Stimulated activated naive B cell treated with anti-CD40 and anti-IgM and Interleukin-4, amounts not matched to agents 10 μg/mL and 1 μg/mL and 100 μg/mL, for 72 hours (primary cell): ENCODE data around the gene FAM118A.
"Not testable (repeated sequence)": the region's sequence is repeated elsewhere in the genome, so short reads cannot be mapped to it uniquely, and the experiment has no call there.

ENCODE experiments used
- ATAC-seq, 2 donors: fragments of 150-1000 bp; cut with Tn5 transposase; replicated peaks; 2 replicates each; pipeline ENCODE4 v1.10.0; 2021; ENCODE audit warnings: moderate library complexity in 1 of 2
- DNase-seq: peaks from one replicate; pipeline ENCODE4 v3.0.0; 2021
- H3K27ac Mint-ChIP-seq: one replicate; pipeline ENCODE4 v1.8.0; 2022; ENCODE audit warnings: mild to moderate bottlenecking, mixed read lengths
- H3K27me3 Mint-ChIP-seq, 2 donors: one replicate each; pipeline ENCODE4 v1.8.0; 2022; ENCODE audit warnings: mixed read lengths in 2 of 2
- H3K36me3 Mint-ChIP-seq, 2 donors: one replicate each; pipeline ENCODE4 v1.8.0; 2022; ENCODE audit warnings: mixed read lengths in 2 of 2, mild to moderate bottlenecking in 1 of 2
- H3K4me1 Mint-ChIP-seq, 2 donors: one replicate each; pipeline ENCODE4 v1.8.0; 2022; ENCODE audit warnings: mixed read lengths in 2 of 2, mild to moderate bottlenecking in 1 of 2
- H3K4me3 Mint-ChIP-seq, 2 donors: one replicate each; pipeline ENCODE4 v1.8.0; 2022; ENCODE audit warnings: mild to moderate bottlenecking in 2 of 2, mixed read lengths in 2 of 2, moderate library complexity in 1 of 2
- H3K9me3 Mint-ChIP-seq, 2 donors: one replicate each; pipeline ENCODE4 v1.8.0; 2022; ENCODE audit warnings: mixed read lengths in 2 of 2, mild to moderate bottlenecking in 1 of 2

Gene FAM118A

DNA sequence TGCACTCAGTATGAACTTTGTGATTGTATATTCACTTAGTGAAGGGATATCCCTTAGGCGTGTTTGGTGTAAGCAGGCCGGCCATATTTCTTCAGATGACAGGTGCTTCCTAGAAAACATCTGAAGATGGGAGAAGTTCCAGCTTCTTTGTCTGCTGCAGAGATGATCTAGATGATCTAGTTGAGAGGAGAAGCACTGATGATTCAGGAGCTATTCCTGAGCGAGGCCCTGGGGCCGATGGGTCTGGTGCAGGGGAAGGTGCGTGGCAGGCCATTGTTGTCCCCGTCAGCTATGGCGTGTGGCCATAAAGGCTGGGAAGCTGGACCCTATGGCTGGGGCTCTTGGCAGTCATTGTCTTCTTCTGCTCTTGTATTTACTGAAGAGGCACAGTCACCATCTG is 14.0 kb downstream of the FAM118A start:
- Mint-ChIP-seq H3K36me3 (peaks cover 28 to 47% of the 10 kb centered on the region in 2 donors), H3K4me3 (no peak overlapping the region), H3K4me1 (peaks cover 18 to 39% of the 10 kb centered on the region in 2 donors)

DNA sequence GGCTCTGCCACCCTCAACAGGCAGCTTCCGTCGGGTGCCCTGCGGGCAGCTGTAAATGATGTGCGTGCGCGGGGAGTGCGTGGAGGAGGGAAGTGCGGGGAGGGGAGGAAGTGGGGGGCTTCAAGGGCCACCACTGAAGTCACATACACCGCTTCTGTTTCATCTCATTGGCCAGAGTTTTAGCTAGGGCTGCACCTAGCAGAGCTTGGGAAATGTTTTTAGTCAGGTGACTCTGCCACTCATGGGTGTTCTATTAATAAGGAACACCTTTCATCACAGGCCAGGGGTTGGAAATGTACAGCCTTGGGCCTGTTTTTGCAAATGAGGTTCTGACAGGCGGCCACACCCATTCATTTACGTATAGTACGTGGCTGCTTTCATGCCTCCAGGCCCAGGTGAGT is 14.6 kb downstream of the FAM118A start:
- peaks cover 30 to 52% of the 10 kb centered on the region in 2 donors for H3K36me3 Mint-ChIP-seq
- no peaks in the 10 kb centered on the region for H3K9me3 Mint-ChIP-seq
- DNase-seq, result no peak
- no peak overlapping the region for H3K27ac Mint-ChIP-seq
- ATAC-seq, result no peak
- no peak overlapping the region for H3K4me3 Mint-ChIP-seq
- no peaks in the 10 kb centered on the region for H3K27me3 Mint-ChIP-seq
- H3K4me1 Mint-ChIP-seq, result peaks cover 15 to 32% of the 10 kb centered on the region in 2 donors

More for the DNA sequence above, 14.0 kb downstream of the FAM118A start:
- Mint-ChIP-seq H3K27me3 (no peaks in the 10 kb centered on the region), H3K9me3 (no peaks in the 10 kb centered on the region), H3K27ac (peak overlapping the region; percentile 79)
- DNase-seq (no peak), ATAC-seq (no peak)

DNA sequence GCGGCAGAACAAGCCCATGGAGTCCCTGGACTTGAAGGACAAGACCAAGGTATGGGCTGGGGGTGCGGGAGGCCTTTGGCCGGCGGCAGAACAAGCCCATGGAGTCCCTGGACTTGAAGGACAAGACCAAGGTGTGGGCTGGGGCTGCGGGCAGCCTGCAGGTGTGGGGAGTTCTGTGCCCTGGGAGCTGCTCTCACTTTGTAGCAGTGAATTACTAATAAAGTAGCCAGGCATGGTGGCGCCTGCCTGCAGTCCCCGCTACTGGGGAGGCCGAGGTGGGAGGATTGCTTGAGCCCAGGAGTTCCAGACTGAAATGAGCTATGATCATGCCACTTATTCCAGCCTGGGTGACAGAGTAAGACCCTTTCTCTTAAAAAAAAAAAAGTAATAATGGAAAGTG is 18.5 kb downstream of the FAM118A start:
- peaks cover 38 to 70% of the 10 kb centered on the region in 2 donors for H3K36me3 Mint-ChIP-seq

DNA sequence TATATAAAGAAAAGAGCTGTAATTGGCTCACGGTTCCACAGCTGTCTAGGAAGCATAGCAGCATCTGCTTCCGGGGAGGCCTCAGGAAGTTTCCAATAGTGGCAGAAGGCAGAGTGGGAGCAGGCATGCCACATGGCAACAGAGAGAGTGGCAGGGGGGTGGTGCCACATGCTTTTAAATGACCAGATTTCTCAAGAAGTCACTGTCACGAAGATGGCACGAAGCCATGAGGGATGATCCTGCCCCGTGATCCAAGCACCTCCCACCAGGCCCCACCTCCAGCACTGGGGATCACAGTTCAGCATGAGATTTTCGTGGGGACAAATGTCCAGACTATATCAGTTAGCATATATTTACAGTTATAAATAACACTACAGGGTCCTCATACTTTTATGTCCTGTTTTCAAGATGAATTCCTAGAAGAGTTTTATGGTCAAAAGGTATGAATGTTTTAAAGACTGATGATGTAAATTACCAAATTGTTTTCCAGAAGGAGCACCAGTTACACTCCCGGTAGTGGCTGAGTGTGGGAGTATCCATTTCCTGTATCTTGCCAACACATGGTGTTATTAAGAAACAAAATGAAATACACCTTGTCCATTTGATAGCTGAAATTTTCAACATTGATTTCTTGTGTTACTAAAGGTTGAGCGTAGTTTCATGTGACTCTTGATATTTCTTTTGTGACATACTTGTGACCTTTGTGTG is 19.2 kb downstream of the FAM118A start:
- no peak for DNase-seq
- Mint-ChIP-seq H3K9me3 (no peaks in the 10 kb centered on the region), H3K27ac (peak overlapping the region; percentile 51), H3K4me1 (peaks cover 0 to 2% of the 10 kb centered on the region in 2 donors), H3K36me3 (peaks cover 31 to 63% of the 10 kb centered on the region in 2 donors), H3K4me3 (no peak overlapping the region), H3K27me3 (no peaks in the 10 kb centered on the region)
- no peak for ATAC-seq

More for the DNA sequence above, 18.5 kb downstream of the FAM118A start:
- not testable (repeated sequence) for ATAC-seq, H3K4me1 Mint-ChIP-seq, DNase-seq, H3K27me3 Mint-ChIP-seq, H3K4me3 Mint-ChIP-seq, H3K9me3 Mint-ChIP-seq, H3K27ac Mint-ChIP-seq

DNA sequence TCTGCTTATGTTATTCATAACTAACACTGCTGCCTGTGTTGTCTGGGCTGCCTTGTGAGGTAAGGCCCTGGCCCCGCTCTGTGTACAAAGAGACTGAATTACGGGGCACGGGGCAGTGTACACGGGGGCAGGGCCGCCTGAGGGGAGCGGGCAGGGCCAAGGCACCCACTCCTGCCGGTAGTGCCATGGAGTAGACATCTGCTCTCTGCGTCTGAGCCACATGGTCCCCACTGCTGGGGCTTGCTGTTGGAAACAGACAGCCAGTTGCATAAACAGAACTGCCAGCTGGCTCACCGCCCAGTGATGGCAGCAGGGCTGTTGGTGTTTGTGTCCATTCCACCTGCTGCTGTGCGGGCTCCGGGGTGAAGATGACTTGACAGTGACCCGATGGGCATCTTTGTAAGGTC is 19.8 kb downstream of the FAM118A start:
- H3K9me3 Mint-ChIP-seq, result no peaks in the 10 kb centered on the region

DNA sequence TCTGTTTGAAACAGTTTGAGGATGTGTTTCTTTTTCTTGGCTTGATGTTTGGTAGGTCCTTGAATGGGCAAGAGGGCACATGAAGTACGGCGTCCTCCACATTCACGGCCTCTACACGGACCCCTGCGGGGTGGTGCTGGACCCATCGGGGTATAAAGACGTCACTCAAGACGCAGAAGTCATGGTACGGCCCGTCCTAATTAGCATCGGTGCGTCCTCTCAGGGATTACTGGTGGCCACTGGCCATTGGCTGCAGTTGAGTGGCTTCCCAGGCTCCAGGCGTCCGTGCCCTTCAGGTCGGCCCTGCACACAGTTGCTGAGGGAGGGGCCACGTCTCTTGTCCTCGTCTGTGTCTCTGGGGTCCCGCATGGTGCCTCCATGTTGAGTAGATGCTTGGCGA is 20.8 kb downstream of the FAM118A start:
- H3K9me3 Mint-ChIP-seq, result no peaks in the 10 kb centered on the region
- H3K36me3 Mint-ChIP-seq, result peaks cover 28 to 66% of the 10 kb centered on the region in 2 donors
- DNase-seq (no peak), ATAC-seq (no peak)
- H3K27ac Mint-ChIP-seq, result no peak overlapping the region
- no peaks in the 10 kb centered on the region for H3K4me1 Mint-ChIP-seq
- H3K27me3 Mint-ChIP-seq, result no peaks in the 10 kb centered on the region
- H3K4me3 Mint-ChIP-seq, result no peak overlapping the region

More for the DNA sequence above, 19.8 kb downstream of the FAM118A start:
- Mint-ChIP-seq H3K4me1 (peaks cover 0 to 2% of the 10 kb centered on the region in 2 donors), H3K27me3 (no peaks in the 10 kb centered on the region), H3K4me3 (no peak overlapping the region), H3K36me3 (peaks cover 29 to 66% of the 10 kb centered on the region in 2 donors), H3K27ac (no peak overlapping the region)
- ATAC-seq (no peak), DNase-seq (no peak)

DNA sequence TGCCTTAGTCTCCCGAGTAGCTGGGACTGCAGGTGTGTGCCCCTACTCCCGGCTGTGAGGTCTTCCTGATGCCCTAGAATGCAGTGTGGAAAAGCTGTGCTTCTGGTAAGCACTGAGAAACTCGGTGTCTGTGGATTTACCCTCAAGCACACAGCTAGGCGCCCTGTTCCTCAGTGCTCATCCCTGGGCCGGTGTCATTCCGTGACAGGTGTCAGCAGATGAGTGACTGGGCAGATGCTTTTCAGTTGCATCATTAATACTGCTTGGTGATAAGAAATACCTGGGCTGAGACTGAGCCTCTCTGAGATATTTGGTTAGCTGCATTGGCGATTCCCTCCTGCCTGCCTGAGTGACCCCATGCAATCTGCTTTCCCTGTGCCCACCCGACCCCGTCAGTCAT is 21.8 kb downstream of the FAM118A start:
- DNase-seq, result no peak
- no peak for ATAC-seq
- Mint-ChIP-seq H3K27me3 (no peaks in the 10 kb centered on the region), H3K36me3 (peaks cover 33 to 72% of the 10 kb centered on the region in 2 donors), H3K4me3 (no peak overlapping the region), H3K27ac (no peak overlapping the region), H3K4me1 (no peaks in the 10 kb centered on the region), H3K9me3 (no peaks in the 10 kb centered on the region)

DNA sequence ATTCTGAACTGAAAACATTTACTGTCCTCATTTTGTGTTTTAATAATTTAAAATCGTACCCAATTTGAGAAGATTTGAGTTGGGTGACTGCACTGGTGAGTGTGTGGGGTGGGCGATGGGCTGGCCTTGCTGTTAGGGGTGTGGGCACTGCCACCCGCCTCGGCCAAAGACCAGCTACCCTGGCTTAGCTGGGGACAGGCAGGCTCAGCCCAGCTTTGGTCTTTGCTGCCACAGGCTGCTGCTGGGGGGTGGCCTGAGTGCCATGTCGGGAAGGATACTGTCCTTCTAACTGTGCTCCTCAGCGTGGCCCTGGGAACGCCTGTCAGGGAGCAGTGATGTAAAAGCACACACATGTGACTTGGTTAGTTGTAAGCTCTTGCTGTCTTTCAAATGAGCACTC is 22.3 kb downstream of the FAM118A start:
- DNase-seq, result no peak

DNA sequence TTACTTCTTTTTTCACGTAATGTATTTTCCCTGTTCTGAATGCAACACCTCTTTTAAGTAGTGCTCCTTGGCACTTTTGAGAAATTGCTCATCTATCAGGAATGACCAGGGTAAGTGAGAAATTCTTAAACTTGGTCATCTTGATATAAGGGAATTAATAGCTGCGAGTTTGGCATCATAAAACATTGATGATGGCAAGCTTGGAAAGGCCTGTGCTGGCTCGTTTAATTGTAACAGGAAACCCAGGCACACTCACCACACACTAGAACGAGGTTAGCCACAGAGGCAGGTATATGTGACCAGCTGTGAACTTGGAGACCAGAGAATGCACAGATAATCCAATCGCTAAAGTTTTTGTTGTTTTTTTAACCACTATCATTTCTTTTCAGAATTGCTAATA is 24.3 kb downstream of the FAM118A start:
- H3K36me3 Mint-ChIP-seq, result peaks cover 44 to 81% of the 10 kb centered on the region in 2 donors
- H3K27me3 Mint-ChIP-seq, result no peaks in the 10 kb centered on the region
- no peaks in the 10 kb centered on the region for H3K9me3 Mint-ChIP-seq
- H3K4me3 Mint-ChIP-seq, result no peak overlapping the region
- H3K27ac Mint-ChIP-seq, result no peak overlapping the region
- ATAC-seq, result no peak
- no peak for DNase-seq
- no peaks in the 10 kb centered on the region for H3K4me1 Mint-ChIP-seq

More for the DNA sequence above, 22.3 kb downstream of the FAM118A start:
- H3K9me3 Mint-ChIP-seq, result no peaks in the 10 kb centered on the region
- H3K27me3 Mint-ChIP-seq, result no peaks in the 10 kb centered on the region
- no peak overlapping the region for H3K4me3 Mint-ChIP-seq
- H3K27ac Mint-ChIP-seq, result no peak overlapping the region
- H3K4me1 Mint-ChIP-seq, result no peaks in the 10 kb centered on the region
- H3K36me3 Mint-ChIP-seq, result peaks cover 34 to 78% of the 10 kb centered on the region in 2 donors
- ATAC-seq, result no peak

DNA sequence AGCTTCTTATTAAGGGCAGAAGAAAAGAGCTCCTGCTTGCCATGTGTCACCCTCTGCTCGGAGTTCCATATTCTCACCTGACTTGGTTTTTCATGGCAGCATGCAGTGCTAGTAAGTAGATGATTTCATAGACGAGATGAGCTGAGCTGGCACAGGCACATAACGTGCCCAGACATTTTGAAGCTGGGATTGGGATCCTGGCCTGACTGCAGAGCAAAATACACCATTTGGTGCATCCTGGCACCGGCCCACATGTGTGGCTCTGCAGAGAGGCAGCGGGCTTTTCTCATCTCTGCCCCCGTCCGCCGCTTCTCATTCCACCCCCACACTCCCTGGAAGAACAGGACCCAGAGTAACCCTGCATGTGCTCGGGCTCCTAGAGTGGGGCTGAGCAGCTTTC is 24.8 kb downstream of the FAM118A start:
- Mint-ChIP-seq H3K9me3 (no peaks in the 10 kb centered on the region), H3K4me3 (no peak overlapping the region), H3K27me3 (no peaks in the 10 kb centered on the region), H3K27ac (no peak overlapping the region), H3K36me3 (peaks cover 40 to 78% of the 10 kb centered on the region in 2 donors), H3K4me1 (no peaks in the 10 kb centered on the region)
- DNase-seq (no peak), ATAC-seq (no peak)

DNA sequence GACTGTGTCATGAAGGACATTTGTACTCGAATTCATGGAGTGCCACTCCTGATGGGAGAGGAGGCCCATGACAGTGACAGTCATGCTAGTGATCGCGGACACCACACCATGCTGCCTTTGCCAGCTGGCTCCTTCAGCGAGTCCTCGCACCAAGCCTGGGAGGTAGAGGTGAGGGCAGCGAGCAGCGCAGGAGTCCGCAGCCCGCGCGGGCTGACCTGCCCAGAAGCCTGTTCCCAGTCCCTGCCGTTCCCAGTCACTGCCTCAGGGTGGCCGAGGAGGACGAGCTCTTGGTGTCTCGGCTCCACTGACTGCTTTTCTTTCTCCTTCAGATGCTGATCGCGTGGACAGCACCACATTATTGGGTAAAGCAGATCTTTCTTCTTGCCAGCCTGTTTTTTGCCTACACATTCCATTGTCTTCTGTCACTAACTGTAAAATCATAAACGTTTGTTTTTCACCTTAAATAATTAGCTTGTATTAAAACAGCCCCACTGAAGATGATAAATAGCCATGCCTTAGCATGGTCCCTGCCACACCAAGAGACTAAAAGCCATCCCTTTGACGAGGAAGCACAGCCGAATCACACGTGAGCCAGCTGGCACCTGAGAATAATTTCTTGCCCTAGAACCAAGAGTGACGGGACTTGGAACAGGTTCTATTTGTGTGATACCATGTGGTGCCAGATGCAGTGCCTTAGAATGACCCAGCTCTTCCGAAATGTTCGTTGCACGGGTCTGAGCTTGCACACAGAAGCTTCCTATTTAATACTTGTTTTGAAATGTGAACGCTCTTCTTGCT is 25.5 kb downstream of the FAM118A start:
- H3K4me1 Mint-ChIP-seq, result no peaks in the 10 kb centered on the region
- no peak overlapping the region for H3K27ac Mint-ChIP-seq
- H3K4me3 Mint-ChIP-seq, result no peak overlapping the region
- no peak for DNase-seq
- H3K9me3 Mint-ChIP-seq, result no peaks in the 10 kb centered on the region
- no peaks in the 10 kb centered on the region for H3K27me3 Mint-ChIP-seq
- no peak for ATAC-seq
- H3K36me3 Mint-ChIP-seq, result peaks cover 39 to 81% of the 10 kb centered on the region in 2 donors

DNA sequence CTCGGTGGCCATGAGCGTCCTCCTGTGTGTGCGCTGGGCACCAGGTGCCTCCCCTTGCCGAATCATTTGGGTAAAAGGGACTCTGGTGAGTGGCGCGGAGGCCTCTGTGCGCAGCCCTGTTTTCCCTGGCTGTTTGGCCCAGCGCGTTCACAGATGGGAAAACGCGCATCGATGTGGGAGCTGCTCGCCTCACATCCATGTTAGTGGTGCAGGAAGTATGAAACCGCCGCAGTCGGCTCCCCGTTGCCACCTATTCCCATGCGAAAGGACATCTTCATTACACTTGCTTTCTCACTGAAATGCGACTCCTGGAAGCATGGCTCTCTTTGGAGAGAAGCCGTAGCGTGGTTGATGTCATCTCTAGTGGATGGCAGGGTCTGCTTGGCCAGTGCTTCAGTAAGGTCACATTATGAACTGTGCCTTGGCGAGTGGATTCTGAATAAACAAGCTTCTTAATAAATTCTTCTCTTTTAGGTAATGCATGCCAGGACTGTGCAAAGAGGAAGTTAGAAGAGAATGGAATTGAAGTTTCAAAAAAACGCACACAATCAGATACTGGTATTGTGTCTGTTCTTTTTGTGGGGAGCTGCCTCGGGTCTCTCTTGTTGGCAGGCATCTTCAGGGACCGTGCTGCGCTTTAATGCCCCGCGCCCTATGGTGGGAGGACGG is 26.3 kb downstream of the FAM118A start:
- ATAC-seq (no peak), DNase-seq (no peak)
- H3K4me1 Mint-ChIP-seq, result no peaks in the 10 kb centered on the region
- no peak overlapping the region for H3K27ac Mint-ChIP-seq
- peaks cover 38 to 78% of the 10 kb centered on the region in 2 donors for H3K36me3 Mint-ChIP-seq
- no peak overlapping the region for H3K4me3 Mint-ChIP-seq
- no peaks in the 10 kb centered on the region for H3K9me3 Mint-ChIP-seq
- H3K27me3 Mint-ChIP-seq, result no peaks in the 10 kb centered on the region

DNA sequence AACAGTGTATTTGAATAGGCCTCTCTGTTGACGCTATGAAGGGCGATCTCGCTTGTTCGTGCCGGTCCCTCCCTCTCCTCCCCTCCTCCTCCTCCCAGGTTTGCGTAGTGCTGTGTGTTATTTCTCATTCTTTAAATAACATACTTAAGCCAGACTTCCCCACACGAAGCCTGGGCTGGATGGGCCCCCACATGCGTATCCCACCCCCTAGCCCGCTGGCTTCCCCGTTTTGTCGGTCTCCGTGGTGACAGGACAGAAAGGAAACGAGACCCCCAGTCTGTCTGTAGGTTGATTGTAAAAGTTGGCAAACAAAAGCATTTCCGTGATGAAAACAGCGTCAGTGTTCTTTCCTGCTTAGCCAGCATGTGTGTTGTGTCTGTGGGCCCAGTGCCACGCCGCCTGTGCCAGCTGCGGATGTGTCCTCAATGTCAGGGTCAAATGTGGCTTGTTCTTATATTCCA is 27.3 kb downstream of the FAM118A start:
- DNase-seq, result no peak
- Mint-ChIP-seq H3K27me3 (no peaks in the 10 kb centered on the region), H3K4me1 (no peaks in the 10 kb centered on the region), H3K27ac (no peak overlapping the region), H3K36me3 (peaks cover 40 to 72% of the 10 kb centered on the region in 2 donors), H3K4me3 (no peak overlapping the region), H3K9me3 (no peaks in the 10 kb centered on the region)
- no peak for ATAC-seq

DNA sequence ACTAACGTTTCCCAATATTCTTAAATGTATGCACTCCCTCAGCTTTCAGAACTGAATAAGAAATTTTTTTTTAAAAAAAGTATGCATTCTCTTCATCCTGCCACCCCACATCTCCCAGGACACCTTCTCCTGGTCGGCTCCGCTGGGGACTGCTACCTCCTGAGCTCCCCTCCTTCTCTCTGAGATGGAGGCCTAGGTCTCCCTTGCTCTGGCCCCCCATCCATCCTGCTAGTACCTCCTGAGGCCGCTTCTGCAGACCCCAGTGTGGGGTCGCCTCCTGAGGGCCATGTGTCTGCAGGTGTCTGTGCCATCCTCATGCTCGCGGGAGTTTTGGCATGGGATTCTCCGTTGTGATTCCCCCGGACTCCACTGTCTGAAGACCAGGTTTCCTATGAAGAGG is 27.8 kb downstream of the FAM118A start:
- DNase-seq (no peak), ATAC-seq (no peak)
- Mint-ChIP-seq H3K4me3 (no peak overlapping the region), H3K27me3 (no peaks in the 10 kb centered on the region), H3K27ac (no peak overlapping the region), H3K36me3 (peaks cover 40 to 67% of the 10 kb centered on the region in 2 donors), H3K4me1 (no peaks in the 10 kb centered on the region), H3K9me3 (no peaks in the 10 kb centered on the region)
